Measurements from ENCODE around the gene SNN.

SNN gene

DNA sequence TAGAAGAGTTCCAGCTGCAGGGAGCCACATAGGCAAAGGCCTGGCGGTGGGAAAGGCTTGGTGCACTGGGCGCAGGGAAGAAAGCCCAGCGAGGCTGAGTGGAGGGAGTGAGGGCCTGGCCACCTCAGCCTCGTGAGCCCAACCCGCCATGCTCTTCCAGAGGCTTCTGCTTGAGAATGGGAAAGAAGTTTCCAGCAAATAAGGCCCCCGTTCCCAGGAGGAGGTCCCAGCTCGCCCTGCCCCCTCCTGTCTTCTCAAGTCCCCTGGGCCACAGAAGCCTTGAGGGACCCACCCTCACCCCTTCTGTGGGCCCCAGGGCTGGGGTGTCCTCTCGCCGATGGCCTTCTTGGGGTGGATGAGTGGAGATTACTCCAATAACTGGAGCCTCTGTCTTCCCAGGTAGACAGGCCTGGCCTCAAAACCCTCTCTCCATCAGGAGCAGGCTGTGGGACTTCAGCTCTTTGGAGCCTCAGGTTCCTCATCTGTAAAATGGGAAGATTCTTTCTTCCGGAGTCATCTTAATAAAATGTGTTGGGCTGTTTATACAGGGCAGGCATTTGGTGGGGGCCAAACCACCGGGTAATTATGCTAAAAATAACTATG, 933 bp upstream of the SNN start:
- no peak for DNase-seq (ENCODE audit: low read depth)

DNA sequence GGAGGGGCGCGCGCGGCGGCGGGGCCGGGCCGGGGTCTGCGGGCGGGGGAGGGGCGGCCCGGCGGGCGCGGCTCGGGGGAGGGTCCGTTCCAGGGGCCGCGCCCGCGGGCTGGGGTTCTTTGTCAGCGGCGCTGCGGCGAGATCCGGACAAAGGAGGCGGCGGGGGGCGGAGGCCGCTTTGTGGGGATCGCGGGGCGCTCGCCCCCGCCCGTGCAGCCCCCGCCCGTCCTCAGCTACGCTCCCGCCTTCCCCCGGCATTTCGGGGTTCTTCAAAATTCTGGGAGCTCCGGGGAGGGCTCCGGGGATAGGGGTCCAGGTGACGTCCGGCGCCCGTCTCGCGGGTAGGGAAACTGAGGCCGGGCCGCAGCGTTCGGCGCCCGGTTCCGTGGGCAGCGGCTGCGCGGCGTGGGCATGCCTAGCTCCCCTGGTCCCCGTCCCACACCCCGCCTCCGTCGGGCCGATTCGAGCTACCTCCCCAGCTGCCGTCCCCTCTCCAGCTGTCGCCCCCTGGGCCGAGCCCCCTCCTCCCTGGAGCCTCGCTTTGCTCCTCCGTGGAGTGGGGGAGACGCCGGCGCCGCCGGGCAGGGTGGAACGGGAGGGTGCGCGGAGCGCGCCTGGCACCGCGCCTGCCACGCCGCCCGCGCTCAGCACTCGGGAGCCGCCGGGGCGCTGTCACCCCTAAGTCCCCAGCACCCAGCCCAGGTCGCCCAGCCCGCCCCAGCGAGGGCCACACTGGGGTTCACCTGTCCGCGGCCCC, 546 bp downstream of the SNN start:
- DNase-seq (ENCODE audit: low read depth), result no peak

DNA sequence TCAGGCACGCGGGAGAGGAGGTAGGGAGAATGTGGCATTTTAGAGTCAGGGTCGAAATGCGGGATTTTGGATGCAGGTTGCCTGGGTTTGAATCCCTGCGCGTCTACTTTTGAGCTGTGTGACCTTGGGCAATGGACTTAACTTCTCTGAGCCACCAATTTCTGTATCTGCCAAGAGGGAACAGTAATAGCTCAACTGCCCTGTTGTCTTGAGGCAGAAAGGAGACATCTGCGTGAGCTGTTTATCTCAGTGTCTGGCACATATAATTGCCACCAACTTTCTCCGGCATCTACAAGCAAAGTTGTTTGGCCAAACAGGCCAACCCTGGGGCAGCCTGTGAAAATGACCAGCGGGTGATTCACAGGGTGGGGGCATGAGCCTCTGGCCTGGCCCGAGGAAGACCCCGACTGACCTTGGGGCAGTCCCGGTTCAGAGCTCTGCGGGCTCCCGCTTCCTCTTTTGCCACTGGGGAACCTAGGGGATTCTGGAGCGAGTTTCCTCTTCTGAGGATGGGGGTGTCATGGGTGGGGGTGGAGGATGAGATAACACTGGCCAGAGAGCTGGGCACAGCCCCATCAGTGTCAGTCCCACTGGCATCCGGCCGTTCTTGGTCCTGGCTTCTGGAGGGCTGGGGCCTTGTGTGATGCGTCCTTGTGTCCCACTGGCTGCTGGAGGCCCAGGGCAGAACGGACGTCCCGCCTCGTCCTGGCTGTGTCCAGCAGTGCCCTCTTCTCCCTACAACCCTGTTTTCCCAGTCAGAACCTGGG, 1.3 kb downstream of the SNN start:
- no peak for DNase-seq (ENCODE audit: low read depth)

DNA sequence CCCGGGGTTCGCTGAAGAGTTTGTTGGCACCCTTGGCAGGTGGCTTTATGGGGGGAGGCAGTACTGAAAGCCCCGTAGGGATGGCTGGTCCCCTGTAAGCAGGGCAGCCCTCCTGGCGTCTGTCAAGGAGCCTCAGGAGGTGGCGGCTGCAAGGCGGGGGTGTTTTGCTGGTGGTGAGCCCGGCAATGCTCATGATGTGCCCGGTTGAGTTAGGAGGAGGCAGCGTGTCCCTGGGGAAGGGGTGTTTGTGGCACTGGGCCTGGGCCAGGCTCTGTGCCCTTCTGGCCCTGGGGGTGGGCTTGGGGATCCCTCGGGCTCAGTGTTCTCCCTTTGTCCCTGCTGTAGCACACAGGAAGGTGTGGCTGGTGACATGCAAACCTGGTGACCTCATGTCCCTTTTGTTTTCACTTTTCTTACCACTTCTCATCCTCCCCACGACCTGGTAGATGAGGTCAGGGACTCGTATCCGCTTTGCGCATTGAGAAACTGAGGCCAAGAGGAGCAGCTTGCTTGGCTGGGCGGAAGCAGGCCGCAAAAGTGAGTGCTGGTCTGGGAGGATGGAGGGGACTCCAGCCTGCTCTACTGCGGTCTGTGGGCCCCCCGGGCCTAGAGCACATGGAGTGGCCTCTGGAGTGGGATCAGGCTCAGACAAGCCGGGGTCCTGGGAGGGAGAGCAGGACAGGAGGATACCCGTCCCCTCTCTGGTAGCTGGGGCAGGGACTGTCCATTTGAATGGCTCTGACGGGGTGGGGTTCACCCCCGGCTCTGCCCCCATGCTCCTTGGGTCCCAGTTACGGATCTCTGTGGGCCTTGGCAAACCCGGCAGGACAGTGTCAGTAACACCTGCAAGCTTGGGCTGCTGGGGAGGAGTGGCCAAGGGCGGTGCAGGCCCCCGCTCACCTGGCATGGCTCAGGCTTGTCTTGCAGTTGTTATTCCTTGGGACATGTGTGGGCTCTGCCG, 2.2 kb downstream of the SNN start:
- DNase-seq (ENCODE audit: low read depth), result no peak

- no peak for DNase-seq (ENCODE audit: low read depth)
Observed at GRCh38 chr16:11671271-11671670, 3.0 kb downstream of the SNN start.

GRCh38 chr16:11671676-11672075, 3.4 kb downstream of the SNN start:
- DNase-seq (ENCODE audit: low read depth), result no peak

- DNase-seq (ENCODE audit: low read depth), result no peak
Observed at GRCh38 chr16:11672206-11673090, 4.2 kb downstream of the SNN start.

DNA sequence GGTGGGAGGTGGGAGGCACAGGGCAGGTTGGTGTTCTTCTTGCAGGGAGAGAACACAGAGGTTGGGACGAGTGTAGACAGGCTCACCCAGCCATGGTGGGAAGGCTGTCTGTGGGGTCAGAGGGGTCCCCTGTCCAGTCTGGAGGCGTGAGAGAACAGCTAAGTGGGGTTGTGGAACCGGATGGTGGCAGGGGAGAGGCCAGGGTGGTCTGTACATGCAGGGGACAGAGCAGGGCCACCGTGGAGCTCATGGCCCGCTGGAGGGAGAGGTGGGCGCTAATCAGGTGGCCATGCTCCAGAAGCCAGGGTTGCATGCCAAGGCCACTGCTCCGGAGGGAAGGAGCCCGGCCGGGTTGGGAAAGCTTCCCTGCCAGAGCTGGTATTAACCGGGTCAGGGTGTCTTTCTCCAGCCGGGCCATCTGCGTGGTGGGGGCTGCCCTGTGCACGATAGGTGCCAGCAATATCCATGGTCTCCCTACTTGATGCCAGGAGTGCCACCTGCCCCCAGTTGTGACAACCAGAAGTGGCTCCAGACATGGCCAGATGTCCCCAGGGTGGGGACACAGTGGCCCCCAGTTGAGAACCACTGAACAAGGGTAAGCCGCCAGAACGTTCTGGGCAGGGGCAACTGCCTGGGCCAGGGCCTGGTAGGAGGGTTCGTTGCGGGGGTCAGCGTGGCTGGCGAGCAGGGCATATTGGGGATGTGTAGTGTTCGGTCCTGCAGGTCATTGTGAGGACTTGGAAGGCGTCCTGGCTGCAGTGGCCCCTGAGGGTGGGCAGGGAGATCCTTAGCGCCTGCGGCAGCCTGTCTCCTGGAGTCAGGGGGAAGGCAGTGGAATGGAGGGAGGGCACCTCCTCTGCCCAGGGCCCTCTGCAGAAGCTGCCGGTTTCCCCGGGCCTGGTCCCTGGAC, 5.1 kb downstream of the SNN start:
- DNase-seq (ENCODE audit: low read depth), result no peak

DNA sequence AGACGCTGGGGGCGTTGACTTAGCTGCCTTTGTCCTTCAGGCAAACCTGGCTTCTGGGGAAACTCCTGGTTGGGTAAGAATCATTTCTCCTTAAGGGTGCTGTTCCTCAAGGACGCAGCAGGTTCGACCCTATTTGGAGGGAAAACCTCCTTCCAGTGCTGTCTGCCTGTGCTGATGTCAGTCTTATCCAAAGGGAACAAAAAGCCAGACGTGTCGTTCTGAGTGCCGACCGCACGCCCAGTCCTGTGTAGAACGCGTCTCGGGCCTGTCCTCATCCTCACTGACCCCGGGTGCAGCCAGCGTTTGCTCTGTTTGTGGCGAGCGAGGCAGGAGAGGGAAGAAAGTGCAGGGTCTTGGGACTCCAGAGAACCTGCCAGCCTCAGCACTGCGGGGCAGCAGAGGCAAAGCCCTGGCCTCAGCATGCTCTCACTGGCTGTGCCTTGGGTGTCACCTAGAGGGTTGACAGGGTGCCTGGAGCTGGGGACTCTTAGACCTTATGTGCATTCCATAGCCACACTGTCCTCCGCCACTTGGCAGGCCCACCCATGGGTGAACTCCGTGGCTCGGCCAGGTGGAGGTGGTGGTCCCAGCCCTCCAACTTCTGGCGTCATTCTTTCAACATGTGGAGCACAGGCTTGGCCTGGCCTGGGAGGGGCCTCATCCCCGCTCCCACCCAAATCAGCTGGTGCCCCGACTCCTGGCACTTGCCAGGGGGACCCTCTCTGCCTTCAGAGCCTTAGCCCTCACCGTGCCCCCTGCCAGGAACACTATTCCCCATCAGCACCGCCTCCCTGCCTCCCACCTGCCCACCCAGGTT, 6.0 kb downstream of the SNN start:
- DNase-seq (ENCODE audit: low read depth), result no peak

DNA sequence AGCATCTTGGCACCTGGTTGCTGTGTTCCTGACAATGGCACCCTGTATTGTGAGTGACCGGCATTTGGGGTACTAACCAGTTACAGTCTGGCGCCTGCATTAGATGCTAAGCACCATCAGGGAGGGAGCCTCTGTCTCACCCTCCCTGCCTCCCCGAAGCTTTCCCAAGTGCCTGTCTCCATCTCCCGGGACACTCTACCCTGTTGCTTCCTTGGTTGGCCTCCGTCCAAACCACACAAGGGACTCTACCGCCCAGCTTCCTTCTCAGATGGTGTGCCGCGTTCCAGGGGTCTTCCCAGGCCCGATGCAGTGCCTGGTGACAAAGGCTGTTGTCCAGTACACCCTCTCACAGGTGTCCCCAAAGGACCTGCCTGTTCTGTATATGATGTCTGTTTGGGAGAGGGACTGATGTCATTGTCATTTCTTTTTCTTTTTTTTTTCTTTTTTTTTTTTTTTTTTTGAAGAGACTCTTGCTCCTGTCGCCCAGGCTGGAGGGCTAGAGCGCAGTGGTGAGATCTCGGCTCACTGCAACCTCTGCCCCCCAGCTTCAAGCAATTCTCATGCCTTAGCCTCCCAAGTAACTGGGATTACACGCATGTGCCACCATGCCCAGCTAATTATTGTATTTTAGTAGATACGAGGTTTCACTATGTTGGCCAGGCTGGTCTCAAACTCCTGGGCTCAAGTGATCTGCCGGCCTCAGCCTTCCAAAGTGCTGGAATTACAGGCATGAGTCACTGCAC, 6.7 kb downstream of the SNN start:
- no peak for DNase-seq (ENCODE audit: low read depth)

- no peak for DNase-seq (ENCODE audit: low read depth)
Observed at GRCh38 chr16:11675561-11676511, 7.6 kb downstream of the SNN start.

DNA sequence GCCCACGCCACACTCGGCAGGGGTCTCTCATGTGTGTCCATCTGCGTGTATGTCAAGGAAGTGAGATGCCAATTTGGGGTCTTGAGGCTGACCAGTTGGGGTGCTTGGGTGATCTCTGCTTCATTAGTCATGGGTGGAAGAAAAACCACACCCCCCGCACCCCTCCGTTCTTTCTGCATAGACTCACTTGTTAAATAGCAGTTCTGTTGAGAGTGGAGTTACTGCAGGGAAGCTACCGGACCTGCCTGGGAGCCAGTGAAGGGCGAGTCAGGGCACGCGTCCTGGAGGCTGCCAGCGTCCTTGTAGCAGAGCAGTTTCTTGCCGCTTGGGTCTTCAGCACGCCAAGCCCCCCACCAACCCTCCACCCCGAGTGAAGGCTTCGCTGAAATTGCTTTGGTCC, 8.5 kb downstream of the SNN start:
- no peak for DNase-seq (ENCODE audit: low read depth)

DNA sequence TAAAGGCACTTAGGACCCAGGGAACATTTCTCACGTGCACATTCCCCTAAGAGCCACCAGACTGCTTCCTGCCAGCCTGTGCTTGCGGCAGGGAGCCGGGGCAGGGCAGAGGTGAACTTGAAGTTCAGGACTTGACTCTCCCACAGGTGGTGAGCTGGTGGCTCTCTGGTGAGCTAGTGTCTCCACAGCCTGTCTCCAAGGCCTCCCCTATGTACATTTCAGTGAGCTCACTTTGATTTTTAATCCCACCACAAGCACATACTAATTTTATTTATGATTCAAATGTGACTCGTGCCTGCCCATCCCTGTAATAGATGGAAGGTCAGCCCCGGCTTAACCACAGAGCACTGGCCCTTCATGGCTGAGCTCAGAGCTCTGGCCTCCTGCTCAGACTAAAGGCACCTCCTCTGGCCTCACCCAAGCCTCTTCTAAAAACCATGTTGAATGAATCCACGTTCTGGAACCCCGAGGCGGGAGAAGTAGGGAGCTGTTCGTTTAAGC, 9.2 kb downstream of the SNN start:
- no peak for DNase-seq (ENCODE audit: low read depth)

- no peak for DNase-seq (ENCODE audit: low read depth)
Observed at GRCh38 chr16:11677959-11678881, 10.0 kb downstream of the SNN start.

DNA sequence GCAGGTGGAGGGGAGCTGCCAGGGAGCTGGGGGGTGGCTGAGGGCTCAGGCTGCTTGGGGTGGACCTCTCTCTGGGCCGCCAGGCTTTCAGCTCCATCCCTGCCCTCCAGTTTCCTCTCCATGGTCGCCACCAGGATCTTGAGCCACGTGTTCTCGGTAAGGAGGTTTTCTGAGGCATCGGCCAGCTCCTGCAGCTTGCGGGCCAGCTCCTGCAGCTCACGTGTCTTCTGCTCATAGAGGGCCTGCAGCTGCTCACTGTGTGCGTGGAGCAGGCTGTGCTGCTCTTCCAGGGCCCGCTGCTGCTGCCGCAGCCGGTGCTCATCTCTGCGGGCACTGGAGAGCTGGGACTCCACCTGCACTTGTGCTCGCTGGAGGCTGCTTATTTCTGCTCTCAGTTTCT, 11.0 kb downstream of the SNN start:
- no peak for DNase-seq (ENCODE audit: low read depth)

Measured in stimulated activated CD8-positive, alpha-beta memory T cell treated with anti-CD3 and anti-CD28 coated beads, Interleukin-15, amount 100 ng/mL, for 24 hours (primary cell).